HPDE6-E6E7 (cell line): ENCODE data around the gene PCSK5.
A peak's percentile ranks its signal among the peaks of the same experiment; 100 is the strongest.
"Not testable (repeated sequence)": the region's sequence is repeated elsewhere in the genome, so short reads cannot be mapped to it uniquely, and the experiment has no call there.

Experiments used
- DNase-seq: peaks from one replicate; pipeline ENCODE4 v3.0.0; 2011; ENCODE audit warnings: missing footprints; ENCODE audit errors: extremely low spot score

PCSK5 gene

DNA sequence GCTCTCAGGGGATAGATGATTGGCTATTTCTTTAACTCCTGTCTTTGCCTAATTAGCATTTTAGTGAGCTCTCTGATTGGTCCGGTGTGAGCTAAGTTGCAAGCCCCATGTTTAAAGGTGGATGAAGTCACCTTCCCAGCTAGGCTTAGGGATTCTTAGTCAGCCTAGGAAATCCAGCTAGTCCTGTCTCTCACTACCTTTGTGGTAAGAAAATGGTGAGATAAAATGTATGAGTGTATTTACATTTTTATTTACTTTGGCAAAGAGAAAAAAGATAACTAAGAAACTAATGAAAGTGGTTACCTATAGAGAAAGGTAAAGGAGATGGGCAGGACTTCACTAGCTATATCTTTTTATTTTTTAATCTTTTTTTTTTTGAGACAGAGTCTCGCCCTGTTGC, 357.0 kb downstream of the PCSK5 start:
- no peak for DNase-seq

DNA sequence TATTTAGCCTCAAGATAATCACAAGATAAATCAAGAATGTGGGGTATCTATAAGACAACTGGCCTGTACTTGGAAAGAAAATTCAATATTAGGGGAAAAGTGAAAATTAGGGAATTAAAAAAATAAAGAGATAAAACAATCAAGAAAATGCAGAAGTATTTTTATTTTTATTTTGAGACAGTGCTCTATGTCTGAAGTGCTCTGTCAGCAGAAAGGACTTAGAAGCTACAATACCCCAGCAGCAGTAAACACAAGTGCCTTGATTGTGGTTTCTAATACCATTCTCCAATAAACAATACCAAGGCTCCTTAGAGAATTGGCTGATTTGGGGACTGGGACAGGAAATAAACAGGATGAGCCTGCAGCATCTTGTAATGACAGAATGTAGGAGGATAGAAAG, 358.8 kb downstream of the PCSK5 start:
- no peak for DNase-seq

DNA sequence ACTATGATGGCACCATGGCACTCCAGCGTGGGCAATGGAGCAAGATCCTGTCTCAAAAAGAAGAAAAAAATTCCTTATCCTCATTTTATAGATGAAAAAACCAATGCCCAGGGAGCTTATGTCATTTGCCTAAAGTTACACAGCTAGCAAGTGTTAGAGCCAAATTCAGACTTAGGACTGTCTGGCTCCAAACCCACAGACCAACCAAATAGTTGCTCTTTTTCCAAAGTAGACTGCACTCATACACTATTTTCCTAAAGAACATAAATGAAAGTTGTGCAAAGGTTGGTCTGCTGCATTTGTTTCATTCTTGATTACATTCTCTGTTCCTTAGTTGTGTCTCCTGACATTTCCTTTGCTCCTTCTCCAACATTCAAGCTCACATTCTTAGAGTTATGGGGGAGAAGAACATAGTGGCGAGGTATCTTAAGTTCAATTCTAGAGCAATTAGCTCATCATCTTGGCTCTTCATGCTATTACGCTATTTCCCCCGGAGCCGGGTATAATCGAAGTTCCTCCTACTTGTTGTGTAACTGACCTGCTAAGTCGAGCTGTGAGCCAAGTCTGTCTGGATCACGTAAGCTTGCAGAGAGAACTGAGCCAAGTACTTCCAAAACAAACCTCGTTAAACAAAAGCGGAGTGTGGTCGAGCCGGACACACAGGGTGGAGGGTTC, 365.4 kb downstream of the PCSK5 start:
- DNase-seq = no peak

DNA sequence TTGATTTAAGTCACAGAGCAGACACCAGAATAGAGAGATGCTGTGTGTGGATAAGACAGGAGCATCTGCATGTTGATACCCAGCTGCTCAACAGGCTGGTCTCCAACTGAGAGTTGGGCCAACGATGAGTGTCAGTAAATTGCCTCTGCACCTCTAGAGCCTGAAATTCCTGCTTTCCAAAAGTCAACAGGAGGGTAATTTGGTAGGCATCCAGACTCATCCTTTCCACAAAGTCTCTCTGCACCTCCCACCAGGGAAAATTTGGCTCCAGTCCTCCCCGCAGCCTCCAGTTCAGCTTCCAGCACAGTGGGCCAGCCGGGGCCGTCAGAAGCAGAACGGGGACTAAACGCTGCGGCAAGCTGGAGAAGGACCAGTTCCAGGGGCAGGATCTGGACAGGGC, 366.8 kb downstream of the PCSK5 start:
- no peak for DNase-seq

DNA sequence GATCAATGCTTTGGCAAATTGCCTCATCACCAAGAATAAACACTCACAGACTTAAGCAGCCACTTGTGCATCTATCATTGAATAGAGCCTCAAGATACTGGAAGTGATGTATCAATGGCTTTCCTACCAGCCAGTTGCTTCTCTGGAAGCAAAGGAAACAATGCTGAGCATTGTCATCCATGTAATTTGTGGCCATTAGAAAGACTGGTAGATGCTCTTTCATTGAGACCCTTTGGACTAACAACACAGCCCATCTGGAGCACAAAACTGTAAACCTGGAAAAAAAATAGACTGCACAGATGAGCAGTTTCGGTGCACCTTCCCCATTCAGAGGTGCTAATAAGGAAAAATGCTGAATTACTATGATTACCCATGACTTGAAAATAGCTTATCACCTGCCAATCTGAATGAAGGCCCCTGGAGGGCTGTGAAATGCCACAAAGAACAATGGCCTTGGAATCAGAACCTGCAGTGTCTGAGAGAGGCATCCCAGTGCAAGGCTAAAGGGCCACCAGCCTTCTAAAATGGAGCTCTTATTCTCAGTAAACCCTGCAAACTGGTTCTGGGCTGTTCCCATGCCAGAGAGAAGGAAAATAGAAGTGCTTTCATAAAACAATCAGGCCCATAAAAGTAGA, 376.3 kb downstream of the PCSK5 start:
- DNase-seq = no peak

DNA sequence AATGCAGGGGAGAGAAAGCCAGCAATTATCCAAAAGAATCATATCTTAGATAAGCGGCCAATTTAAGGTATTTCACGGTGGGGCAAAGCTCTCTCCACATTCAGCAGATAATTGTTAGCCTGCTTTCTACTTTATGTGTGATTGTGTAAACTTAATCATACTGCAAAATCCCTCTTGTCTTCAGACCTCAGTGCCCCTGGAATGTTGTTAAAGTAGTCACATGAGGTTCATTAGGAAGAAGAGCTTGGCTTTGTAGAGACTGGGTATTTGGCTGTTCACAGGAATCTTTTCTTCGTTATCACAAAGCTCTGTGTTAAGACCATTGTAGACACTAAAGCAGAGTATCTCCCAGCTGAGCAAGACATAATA, 376.8 kb downstream of the PCSK5 start:
- DNase-seq = no peak

DNA sequence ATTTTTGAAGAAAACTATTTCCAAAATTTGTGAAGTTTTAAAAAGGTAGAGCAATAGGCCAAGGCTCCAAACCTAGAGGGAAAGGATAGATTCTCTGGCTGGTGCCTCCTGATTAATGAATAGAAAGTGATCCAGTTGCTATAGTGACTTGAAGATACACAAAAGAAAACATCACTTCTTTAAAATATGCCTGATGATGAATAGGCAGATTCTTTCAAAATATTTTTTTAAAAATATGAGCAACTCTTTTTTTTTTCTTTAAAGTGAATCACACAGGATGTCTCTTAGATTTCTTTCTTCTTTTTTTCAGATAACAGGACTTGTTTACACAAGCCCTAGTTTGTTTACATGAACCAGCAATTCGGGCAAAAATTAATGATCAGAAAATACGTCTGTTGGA, 379.3 kb downstream of the PCSK5 start:
- DNase-seq = peak; percentile 9

DNA sequence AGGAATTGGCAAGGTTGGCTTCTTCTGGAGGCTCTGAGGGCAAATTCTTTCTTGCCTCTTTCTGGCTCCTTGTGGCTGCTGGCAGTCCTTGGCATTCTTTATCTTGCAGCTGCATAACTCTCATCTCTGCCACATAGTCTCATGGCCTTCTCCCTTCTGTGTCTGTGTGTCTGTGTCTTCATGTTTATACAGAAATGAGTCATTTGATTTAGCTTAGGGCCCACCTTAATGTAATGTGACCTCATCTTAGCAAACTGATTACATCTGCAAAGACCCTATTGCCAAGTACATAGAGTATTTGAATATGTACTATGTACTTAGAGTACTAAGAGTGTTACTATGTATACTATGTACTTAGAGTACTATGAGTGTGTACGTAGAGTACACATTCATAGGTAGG, 381.3 kb downstream of the PCSK5 start:
- no peak for DNase-seq

DNA sequence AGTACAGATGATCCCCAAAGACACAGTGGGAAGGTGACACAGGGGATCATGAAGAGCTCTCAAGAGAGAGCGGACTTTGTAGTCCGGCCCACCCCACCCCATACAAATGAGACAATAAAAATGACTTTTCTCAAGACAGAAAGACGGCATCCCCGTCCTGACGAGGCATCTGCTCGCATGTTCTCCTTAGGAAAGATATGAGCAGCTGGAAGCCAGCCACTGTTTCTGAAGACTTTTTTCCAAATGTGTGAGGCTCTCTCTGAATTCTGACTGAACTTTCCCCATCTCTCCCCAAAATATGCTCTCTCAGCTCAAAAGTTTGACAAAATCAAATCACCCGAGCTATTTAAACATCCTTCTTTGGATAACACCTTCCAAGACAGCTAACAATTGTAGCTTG, 398.6 kb downstream of the PCSK5 start:
- no peak for DNase-seq

DNA sequence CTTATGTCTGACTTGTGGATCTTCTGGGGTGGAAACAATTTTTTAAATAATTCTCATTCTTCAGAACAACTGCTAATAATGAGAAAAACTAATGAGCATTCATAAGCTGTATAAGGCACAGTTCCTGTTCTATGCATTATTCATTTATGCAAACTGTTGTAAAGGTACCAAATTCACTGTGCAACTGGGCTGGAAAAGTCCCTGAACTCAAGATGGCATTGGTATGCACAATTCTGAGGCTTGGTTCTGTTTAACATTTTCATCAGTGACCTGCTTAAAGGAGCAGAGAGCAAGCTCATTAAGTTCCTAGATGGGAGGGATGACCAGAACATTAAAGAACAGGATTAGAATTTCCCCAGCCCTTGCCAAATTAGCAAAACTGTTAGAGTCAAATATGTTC, 399.2 kb downstream of the PCSK5 start:
- no peak for DNase-seq

DNA sequence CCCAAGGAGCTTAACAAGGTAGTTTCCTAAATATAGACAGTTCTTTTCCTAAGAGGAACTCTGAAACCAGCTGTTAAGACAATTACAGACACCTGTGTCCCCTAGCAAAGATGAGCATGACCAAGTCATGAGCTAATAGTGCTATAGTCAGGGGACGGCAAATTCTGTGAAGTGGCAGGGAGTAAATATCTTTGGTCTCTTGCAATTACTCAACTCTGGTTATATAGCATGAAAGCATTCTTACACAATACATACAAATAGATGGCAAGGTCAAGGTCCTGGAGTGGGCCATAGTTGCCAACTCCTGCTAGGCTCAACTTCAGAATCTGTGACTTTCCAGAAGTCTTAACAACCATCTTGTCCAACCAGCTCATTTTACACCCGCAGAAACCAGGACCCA, 400.1 kb downstream of the PCSK5 start:
- no peak for DNase-seq

DNA sequence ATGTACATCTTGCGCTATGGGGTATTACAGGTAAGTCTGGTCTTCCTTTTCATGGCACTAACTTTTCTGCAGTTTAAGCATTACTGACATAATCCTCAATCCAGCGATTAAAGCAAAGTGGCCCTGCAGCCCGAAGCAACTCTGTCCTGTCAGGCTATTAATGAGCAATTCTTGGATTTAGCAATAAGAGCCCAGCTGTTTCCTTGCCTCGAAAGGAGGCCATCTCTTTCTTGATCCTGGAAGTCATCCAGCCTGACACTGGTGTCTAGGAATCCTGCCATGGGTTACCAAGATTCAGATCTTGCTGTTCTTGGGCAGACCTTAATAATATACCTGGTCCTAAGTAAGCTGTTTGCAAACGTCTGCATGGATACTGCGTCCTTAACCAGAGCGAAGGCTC, 401.8 kb downstream of the PCSK5 start:
- DNase-seq = no peak

DNA sequence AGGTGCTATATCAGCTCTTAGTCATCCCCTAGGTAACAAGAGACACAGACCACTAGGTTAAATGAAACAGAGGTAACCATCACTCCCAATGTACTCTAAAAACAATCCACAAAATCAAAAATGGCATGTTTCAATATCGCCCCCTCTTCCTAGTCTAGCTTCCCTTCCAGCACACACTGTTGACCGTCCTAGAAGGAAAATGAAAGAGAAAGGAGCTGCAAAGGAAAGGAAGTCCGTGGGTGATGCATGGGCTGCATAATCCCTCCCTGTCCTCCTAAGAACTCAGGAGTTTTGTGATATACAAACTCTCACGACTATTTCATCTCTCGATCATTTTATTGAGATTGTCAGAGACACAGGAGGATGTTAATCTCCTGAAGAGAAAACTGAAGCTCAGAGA, 402.2 kb downstream of the PCSK5 start:
- DNase-seq = no peak

DNA sequence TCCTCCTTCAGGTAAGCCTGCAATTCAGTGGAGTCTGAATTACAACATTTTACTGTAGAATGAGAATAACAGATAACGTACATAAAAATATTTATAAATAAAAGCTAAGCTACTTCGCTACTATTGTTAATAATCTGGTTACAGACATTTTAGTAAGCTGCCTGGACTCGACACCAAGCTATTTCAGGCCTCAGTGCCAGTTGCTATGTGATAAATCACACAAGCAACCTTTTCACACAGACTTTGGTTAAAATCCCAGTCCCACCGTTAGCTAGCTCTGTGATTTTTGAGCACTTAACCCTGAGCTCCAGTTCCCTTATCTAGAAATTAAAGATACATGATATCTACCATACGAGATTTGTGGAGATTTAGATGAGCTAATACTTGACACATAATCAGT, 403.8 kb downstream of the PCSK5 start:
- no peak for DNase-seq

DNA sequence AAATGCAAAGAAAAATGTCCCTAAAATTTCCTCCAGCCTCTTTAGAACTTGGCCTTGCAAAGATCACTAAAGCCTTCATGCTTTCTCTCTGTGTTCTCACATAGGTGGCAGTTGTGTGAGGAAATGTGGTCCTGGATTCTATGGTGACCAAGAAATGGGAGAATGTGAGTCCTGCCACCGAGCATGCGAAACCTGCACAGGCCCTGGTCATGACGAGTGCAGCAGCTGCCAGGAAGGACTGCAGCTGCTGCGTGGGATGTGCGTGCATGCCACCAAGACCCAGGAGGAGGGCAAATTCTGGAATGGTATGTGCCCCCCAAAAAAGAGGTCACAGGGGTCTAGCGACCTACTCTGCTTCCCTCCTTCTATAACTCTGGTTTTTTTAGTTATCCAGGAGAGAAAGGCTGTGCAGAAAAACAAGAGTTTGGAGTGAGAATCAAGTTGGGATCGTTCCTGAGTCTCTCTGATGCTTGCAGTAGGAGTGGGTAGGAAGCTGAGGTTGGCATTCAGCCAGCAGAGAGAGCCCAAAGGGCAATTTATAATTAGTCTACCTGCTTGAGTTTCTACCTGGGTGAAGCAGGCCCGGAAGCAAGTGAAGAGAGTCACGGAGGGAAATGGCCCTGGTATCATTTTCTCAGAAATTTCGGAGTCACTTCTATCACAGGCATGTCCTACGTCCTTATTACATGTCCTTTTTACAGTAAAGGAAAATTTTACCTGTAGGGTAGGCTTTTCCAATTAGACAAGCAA, 406.3 kb downstream of the PCSK5 start:
- DNase-seq = no peak

DNA sequence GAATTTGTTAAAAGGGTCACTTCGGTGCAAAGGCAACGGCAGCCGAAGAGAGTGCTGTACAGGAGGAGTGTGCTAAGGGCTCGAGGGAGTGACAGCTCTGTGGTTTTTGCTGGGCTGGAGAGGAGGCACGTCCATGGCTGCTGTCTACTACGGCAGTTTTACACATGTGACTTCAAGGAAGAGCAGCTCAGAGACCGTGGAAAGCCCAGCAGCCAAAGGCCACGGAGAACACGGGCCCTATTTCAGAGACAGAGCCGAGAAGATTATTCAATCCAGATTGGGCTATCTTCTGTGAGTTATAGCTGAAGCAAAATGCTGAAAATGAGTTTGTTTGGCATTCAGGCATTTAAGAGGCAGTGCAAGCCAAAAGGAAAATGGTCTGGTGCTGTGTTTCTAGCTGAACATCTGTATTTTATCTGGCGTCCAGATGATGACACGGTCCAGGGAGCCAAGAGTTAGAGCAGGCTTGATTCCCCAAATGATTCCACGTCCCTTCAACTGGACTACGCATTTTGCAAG, 407.3 kb downstream of the PCSK5 start:
- DNase-seq = no peak

DNA sequence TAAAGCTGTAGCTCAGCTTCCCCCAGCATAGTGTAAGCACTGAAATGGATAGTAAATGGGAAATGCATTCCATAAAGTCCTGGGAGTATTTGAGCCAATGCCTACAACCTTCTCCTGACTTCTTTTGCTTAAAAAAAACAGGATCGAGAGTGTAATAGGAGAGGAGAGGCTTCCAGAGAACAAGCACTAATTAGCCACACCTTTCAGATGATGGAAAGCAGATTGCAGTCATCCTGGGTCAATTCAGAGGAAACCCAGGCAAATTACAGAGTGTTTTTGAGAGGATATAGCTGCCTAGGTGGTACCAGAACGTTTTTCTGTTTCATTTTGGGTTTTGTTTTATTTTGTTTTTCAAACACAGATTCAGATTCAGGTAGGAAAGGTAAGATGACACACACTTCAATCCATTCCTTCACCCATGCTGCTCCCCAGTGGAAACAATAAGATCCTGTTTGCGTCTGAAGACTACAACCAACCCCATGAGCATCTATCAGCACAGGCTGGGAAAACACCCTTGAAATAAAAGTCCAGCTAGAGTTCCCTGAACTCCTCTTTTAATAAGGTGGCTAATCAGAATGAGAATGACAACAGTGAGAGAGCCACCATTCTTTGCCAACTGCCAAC, 408.2 kb downstream of the PCSK5 start:
- DNase-seq = no peak

DNA sequence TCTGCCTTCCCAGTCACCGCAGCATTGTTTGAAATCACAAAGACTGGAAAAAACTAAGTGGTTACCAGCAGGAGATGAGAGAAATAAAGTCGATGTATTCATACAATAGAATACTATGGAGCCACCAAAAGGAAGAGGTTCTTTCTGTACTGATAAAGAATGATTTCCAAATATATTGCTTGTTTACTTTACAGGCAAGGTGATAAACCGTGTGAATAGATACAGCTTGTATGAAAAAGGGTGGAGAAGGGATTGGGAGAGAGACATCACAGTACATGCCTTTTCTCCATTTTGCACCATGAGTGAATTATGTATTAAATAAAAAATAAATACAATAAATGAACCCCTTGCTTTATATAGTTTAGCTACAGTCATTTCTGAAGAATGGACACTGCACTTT, 412.1 kb downstream of the PCSK5 start:
- no peak for DNase-seq

DNA sequence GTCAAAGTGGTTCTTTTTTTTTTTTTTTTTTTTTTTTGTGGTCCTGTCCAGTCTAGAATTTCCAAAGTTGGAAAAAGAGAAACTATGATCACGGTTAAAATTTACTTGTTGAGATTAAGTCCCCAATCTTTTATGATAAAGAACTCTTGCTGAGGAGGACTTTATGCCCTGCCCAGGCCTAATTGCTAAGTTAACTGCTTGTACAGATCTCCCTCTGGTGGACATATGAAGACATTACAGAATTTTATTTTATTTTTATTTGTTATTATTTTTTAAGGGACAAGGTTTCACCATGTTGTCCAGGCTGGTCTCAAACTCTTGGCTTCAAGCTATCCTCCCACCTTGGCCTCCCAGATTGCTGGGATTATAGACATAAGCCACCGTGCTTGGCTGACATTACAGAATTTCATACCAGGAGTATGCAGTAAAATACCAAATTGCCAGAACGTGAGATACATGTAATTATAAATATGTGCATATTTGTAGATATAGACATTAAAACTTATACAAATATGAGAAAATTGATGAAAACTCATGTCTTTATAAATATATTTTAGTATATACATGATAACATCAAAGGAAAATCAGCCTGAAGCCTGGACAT, 412.6 kb downstream of the PCSK5 start:
- no peak for DNase-seq

DNA sequence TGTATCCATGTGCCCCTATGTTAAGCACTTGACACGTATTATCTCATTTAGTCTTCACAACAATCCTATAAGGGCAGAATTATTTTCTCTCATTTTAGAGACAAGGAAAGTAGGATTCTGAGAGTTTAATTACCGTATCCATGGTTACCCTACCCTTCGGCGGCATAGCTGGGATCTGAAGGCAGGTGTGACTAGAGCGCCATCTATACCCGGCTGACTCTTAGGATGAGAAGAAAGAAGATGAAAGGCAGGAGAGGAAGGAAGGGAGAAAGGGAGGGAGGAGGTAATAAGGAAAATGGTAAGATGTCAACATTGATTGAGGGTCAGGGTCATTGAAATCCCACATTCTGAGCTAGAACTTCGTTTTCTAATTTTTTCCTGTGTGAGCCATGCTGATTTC, 416.6 kb downstream of the PCSK5 start:
- not testable (repeated sequence) for DNase-seq

DNA sequence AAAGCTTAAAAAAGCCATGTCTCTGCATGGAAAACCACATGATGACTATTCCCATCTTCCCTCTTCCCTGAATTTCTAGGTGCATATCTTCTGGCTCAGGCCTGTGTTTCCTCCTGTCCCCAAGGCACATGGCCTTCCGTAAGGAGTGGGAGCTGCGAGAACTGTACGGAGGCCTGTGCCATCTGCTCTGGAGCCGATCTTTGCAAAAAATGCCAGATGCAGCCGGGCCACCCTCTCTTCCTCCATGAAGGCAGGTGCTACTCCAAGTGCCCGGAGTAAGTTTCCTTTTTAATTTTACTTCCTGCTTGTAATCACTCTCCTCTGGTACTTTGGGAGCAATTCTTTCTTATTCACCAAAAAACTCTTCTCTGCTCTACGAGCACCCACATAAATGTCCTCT, 420.1 kb downstream of the PCSK5 start:
- DNase-seq = no peak

DNA sequence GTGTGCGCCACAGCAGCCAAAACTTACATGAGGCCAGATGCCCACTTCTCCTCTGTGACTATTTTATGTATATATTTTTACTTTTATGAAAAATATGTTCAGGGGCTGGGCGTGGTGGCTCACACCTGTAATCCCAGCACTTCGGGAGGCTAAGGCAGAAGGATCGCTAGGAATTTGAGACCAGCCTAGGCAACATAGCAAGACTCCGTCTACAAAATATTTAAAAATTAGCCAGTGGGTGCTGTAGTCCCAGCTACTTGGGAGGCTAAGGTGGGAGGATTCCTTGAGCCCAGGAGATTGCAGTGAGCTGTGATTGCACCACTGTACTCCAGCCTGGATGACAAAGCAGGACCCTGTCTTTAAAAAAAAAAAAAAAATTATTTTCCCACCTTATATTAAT, 420.5 kb downstream of the PCSK5 start:
- no peak for DNase-seq
